Astrocyte (in vitro differentiated cells and primary cell): ENCODE data around the gene BMP8A. TPM values are rescaled to one million over a fixed set of nuclear protein-coding genes. Genes with fewer than 3 reads are reported as not detected.

ENCODE experiments used
- DNase-seq: peaks from one replicate; pipeline ENCODE4 v3.0.0-alpha.2; 2010; ENCODE audit warnings: low read depth
- FAIRE-seq: peaks from 2 replicates; lab custom pipeline; 2011; peaks lifted over from hg19 to GRCh38; lab: Jason Lieb, UNC
- H2AFZ ChIP-seq: 2 replicates; pipeline ENCODE4 v1.6.0; 2012; ENCODE audit warnings: low read depth, low read length, inconsistent platforms
- H3K27ac ChIP-seq: 2 replicates; pipeline ENCODE4 v1.5.1; 2011; ENCODE audit warnings: low read depth, low read length, inconsistent platforms
- H3K27me3 ChIP-seq: 2 replicates; pipeline ENCODE4 v1.6.0; 2011; ENCODE audit warnings: low read length, inconsistent platforms; ENCODE audit not compliant: insufficient read depth
- H3K36me3 ChIP-seq: 2 replicates; pipeline ENCODE4 v1.5.1; 2011; ENCODE audit warnings: low read length, inconsistent platforms; ENCODE audit not compliant: insufficient read depth
- H3K4me1 ChIP-seq: 2 replicates; pipeline ENCODE4 v1.5.1; 2011; ENCODE audit warnings: low read length, inconsistent platforms; ENCODE audit not compliant: insufficient read depth
- H3K4me2 ChIP-seq: 2 replicates; pipeline ENCODE4 v1.6.0; 2012; ENCODE audit warnings: low read length, inconsistent platforms
- H3K4me3 ChIP-seq: 2 replicates; pipeline ENCODE4 v1.5.1; 2011; ENCODE audit warnings: low read depth, mild to moderate bottlenecking, low read length, inconsistent platforms; ENCODE audit not compliant: insufficient read depth
- H3K79me2 ChIP-seq: 2 replicates; pipeline ENCODE4 v1.6.0; 2012; ENCODE audit warnings: mild to moderate bottlenecking, low read length, inconsistent platforms; ENCODE audit not compliant: insufficient read depth
- H3K9ac ChIP-seq: 2 replicates; pipeline ENCODE4 v1.6.0; 2012; ENCODE audit warnings: mild to moderate bottlenecking, low read length, inconsistent platforms
- H3K9me3 ChIP-seq: 2 replicates; pipeline ENCODE4 v1.5.1; 2012; ENCODE audit warnings: low read depth, mild to moderate bottlenecking, low read length, inconsistent platforms; ENCODE audit not compliant: insufficient read depth
- H4K20me1 ChIP-seq: 2 replicates; pipeline ENCODE4 v1.6.0; 2012; ENCODE audit warnings: low read length, inconsistent platforms; ENCODE audit not compliant: insufficient read depth
- H3K27ac Mint-ChIP-seq: one replicate; pipeline ENCODE4 v1.8.0; 2021; ENCODE audit warnings: mild to moderate bottlenecking, mixed read lengths; ENCODE audit not compliant: unreplicated experiment
- H3K27me3 Mint-ChIP-seq: one replicate; pipeline ENCODE4 v1.8.0; 2021; ENCODE audit warnings: low read depth, mixed read lengths; ENCODE audit not compliant: unreplicated experiment
- H3K36me3 Mint-ChIP-seq: one replicate; pipeline ENCODE4 v1.8.0; 2021; ENCODE audit warnings: low read depth, mixed read lengths; ENCODE audit not compliant: unreplicated experiment
- H3K4me1 Mint-ChIP-seq: one replicate; pipeline ENCODE4 v1.8.0; 2021; ENCODE audit warnings: low read depth, mixed read lengths; ENCODE audit not compliant: unreplicated experiment
- H3K4me3 Mint-ChIP-seq: one replicate; pipeline ENCODE4 v1.8.0; 2021; ENCODE audit warnings: mild to moderate bottlenecking, moderate library complexity, mixed read lengths; ENCODE audit not compliant: unreplicated experiment
- H3K9me3 Mint-ChIP-seq: one replicate; pipeline ENCODE4 v1.8.0; 2021; ENCODE audit warnings: mild to moderate bottlenecking, mixed read lengths; ENCODE audit not compliant: unreplicated experiment
- CTCF ChIP-seq: IDR thresholded peaks from 2 replicates; pipeline ENCODE4 v1.5.1; 2011; ENCODE audit warnings: low read depth, mild to moderate bottlenecking, inconsistent platforms, low read length, moderate library complexity; ENCODE audit not compliant: insufficient read depth
- EZH2 ChIP-seq: IDR thresholded peaks from 2 replicates; pipeline ENCODE4 v1.6.1; 2012; ENCODE audit warnings: mild to moderate bottlenecking, low read length, inconsistent platforms; ENCODE audit not compliant: insufficient read depth
- total RNA-seq: library from RNA; stranded (reverse); gene quantifications from 2 replicates; pipeline ENCODE4 v1.2.1, GENCODE V29; 2021

BMP8A gene
- total RNA-seq, 1 donor from 2014 or later = 0.84 TPM

- Histone ChIP-seq H3K9me3 (no peaks in the 10 kb centered on the region), H4K20me1 (peaks cover 4% of the 10 kb centered on the region), H3K4me3 (no peak overlapping the region), H3K4me1 (no peaks in the 10 kb centered on the region), H3K27ac (no peak overlapping the region), H3K9ac (no peak overlapping the region), H3K36me3 (no peaks in the 10 kb centered on the region), H3K79me2 (no peaks in the 10 kb centered on the region), H3K4me2 (no peak overlapping the region), H2AFZ (no peak overlapping the region), H3K27me3 (no peaks in the 10 kb centered on the region)
- peaks cover 10% of the 10 kb centered on the region for H3K4me1 Mint-ChIP-seq
- no peak overlapping the region for H3K4me3 Mint-ChIP-seq
- H3K9me3 Mint-ChIP-seq = no peaks in the 10 kb centered on the region
- no peak for TF ChIP-seq CTCF
- no peak for TF ChIP-seq EZH2
- FAIRE-seq (no peak), DNase-seq (no peak)
- peaks cover 14% of the 10 kb centered on the region for H3K36me3 Mint-ChIP-seq
- H3K27me3 Mint-ChIP-seq = no peaks in the 10 kb centered on the region
- no peak overlapping the region for H3K27ac Mint-ChIP-seq
Measured at GRCh38 chr1:39538531-39539251, 47.3 kb downstream of the BMP8A start.

- FAIRE-seq = peak; percentile 54
- Mint-ChIP-seq H3K9me3 (no peaks in the 10 kb centered on the region), H3K27me3 (no peaks in the 10 kb centered on the region), H3K4me1 (peaks cover 10% of the 10 kb centered on the region), H3K27ac (no peak overlapping the region), H3K4me3 (no peak overlapping the region), H3K36me3 (peaks cover 14% of the 10 kb centered on the region)
- Histone ChIP-seq H3K4me1 (no peaks in the 10 kb centered on the region), H3K27me3 (no peaks in the 10 kb centered on the region), H3K79me2 (no peaks in the 10 kb centered on the region), H2AFZ (no peak overlapping the region), H3K9me3 (no peaks in the 10 kb centered on the region), H3K27ac (no peak overlapping the region), H4K20me1 (peaks cover 4% of the 10 kb centered on the region), H3K4me2 (no peak overlapping the region), H3K4me3 (no peak overlapping the region), H3K36me3 (no peaks in the 10 kb centered on the region), H3K9ac (no peak overlapping the region)
- TF ChIP-seq CTCF (peak; percentile 95), EZH2 (no peak)
- peak; percentile 40 for DNase-seq
Measured at GRCh38 chr1:39539252-39539790, 47.9 kb downstream of the BMP8A start.

- Histone ChIP-seq H3K4me2 (no peak overlapping the region), H3K36me3 (no peaks in the 10 kb centered on the region), H4K20me1 (peaks cover 4% of the 10 kb centered on the region), H3K79me2 (no peaks in the 10 kb centered on the region), H2AFZ (no peak overlapping the region), H3K27ac (no peak overlapping the region), H3K9ac (no peak overlapping the region), H3K4me1 (no peaks in the 10 kb centered on the region), H3K27me3 (no peaks in the 10 kb centered on the region), H3K4me3 (no peak overlapping the region), H3K9me3 (no peaks in the 10 kb centered on the region)
- DNase-seq = peak; percentile 29
- Mint-ChIP-seq H3K27me3 (no peaks in the 10 kb centered on the region), H3K36me3 (peaks cover 11% of the 10 kb centered on the region), H3K9me3 (no peaks in the 10 kb centered on the region), H3K27ac (no peak overlapping the region), H3K4me1 (peaks cover 10% of the 10 kb centered on the region), H3K4me3 (no peak overlapping the region)
- TF ChIP-seq CTCF = no peak
- TF ChIP-seq EZH2 = no peak
- no peak for FAIRE-seq
Measured at GRCh38 chr1:39540504-39541031, 49.1 kb downstream of the BMP8A start.
